DMS79 treated with DMSO at 0.1 percent for 48 hours (cell line): ENCODE results near the gene RNF112.

Experiments used
- DNase-seq: peaks from one replicate; lab custom pipeline; 2025; lab: John Stamatoyannopoulos, UW

Gene RNF112

DNA sequence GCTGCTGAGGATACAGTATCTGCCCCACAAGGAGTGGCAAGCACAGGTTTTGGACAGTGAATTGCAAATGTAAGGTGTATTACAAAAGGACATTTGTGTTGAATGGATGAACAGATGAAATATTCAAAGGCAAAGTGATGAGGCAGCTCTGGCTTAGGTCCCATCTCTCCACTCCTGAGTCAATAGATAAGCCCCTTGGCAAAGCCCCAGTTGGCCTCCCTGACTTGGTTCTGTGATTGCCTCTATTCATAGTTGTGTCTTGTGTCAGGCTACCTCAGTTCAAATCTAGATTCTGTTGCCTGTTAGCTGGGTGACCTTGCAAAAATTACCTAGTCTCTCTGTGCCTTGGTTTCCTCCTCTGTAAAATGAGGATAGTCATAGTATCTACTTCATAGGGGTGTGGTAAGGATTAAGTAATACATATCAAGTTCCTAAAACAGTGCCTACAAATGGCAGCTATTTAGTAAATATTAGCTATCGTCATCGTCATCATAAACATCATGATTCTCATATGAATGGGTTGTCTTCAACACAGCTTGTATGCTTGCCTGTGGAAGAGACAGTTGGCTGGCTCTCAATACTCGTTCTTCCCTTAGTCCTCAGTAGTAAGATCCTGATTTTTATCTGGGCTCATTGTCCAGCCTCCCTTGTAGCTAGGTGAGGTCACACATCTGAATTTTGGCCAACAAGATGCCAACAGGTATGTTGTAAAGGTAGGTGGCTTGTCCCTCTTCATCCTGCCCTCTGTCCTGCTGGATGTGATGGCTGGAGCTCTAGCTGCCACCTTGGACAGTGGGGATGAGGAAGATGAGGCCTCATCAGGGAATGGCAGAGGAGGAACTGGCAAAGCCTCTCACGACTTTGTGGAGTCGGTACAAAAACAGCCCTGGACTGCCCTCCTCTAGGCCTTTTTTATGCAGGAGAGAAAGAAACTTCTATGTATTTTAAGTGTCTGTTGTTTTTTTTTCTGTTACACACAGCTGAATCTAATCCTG lies 21.9 kb upstream of the RNF112 start:
- no peak for DNase-seq

- DNase-seq, result no peak
These were observed 20.1 kb upstream of the RNF112 start for GRCh38 chr17:19390951-19391350.

GRCh38 chr17:19391432-19391831 lies 19.6 kb upstream of the RNF112 start:
- no peak for DNase-seq

DNA sequence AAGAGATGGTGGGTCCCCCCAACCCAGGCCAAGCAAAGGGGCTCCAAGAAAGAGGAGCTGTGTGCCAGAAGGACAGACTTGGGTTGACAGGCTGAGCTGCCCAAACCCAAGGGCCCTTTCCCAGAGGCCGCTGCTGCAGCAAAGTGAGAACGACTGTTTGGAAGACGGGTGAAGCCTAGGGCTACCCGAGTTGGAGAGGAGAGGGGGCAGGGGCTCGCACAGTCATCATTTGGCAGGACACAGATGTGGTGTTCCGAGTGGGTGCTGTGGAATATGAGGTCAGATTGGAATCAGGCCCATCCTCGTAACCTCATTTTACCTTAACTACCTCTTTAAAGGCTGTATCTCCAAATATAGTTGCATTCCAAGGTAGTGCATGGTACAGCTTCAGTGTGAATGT lies 18.7 kb upstream of the RNF112 start:
- no peak for DNase-seq

- DNase-seq, result no peak
These were observed 13.4 kb upstream of the RNF112 start for GRCh38 chr17:19397556-19398041.

DNA sequence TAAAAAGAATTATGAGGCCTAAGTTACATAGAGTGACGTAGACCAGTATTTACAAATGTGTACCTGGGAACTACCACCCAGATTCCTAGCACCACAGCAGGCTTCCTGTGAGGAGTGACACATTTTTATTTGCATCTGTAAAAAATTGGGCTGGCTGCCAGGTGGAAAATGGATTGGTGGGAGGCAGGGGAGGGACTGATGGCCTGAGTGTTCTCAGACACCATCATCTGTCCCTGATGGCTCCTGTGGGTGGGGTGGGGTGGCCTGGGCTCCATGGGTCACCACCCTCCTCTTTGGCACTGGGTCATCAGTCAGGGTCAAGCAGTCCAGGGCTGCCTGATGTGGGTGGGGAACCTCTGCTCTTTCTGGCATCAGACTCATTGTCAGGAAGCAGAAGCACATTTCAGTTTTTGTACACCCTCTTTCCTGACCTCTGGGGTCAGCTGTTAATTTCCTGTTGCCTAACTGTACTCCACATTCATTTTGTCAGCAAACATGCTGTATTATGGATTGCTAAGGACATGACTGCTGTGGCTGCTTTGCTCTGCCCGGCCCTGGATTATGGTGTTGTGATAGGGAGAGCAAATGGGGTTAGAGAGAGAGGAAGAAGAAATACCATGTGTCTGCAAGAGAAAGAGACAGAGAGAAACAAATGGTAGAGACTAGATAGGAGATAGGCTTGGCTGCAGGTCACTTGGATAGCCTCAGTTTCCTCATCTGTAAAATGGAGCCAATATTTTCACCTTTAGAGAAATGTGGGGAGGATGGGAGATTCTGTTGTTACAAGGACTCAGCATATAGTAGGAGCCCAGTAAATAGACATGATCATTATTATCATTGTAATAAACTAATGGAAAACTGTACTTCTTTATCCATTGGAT lies 12.5 kb upstream of the RNF112 start:
- peak; percentile 0 for DNase-seq

DNA sequence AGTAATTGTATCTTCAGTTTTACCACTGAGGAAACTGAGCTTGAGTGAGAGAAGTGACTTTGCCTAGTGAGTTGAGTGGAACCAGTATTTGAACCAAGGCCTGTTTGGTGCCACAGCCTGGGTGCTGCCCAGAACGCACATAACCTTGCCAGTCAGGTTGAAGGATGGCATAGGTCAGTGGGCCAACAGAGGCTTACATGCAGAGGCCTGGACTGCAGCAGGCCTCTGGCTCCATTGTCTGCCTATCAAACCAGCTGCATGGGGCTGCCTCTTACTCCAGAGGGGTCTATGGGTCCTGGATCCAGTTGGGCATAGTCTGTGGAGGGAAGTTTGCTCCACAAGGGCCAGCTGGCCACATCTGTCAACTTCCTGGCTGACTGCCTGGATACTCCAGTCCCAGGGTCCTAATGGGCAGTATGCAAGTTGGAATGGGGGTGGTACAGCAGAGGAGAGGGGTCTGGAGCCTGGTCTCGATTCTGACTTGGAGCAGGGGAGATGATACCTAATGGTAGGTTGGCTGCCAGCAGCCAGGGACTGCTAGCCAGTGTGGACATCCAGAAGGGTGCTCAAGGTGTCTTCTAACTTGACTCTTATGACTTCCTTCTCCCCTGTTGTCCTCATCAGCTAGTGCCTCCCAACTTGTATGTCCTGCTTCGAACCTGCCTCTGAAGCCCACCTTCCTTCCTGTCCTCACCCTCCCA lies 11.1 kb upstream of the RNF112 start:
- DNase-seq, result no peak

GRCh38 chr17:19401321-19402010 lies 9.6 kb upstream of the RNF112 start:
- no peak for DNase-seq

- DNase-seq, result no peak
These were observed 8.9 kb upstream of the RNF112 start for GRCh38 chr17:19402171-19402570.

DNA sequence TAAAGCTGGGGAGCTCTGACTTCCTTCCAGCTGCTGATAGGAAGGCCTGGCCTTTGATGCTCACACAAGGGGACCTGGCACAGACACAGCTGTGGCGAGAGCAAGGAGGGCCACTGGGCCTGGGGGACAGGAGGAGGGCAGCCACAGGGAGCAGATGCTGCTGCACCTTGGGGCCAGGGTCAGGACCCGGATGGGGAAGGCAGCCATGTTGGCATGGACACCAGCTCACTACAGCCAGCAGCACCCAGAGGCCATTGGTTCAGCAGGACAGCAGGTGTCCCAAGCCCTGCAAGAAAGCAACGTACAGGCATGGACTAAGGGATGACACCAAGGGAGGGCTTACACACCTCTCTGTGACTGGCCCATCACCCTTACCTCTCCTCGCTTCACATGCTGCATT lies 8.0 kb upstream of the RNF112 start:
- DNase-seq, result no peak

GRCh38 chr17:19404264-19404663 lies 6.8 kb upstream of the RNF112 start:
- DNase-seq, result no peak

DNA sequence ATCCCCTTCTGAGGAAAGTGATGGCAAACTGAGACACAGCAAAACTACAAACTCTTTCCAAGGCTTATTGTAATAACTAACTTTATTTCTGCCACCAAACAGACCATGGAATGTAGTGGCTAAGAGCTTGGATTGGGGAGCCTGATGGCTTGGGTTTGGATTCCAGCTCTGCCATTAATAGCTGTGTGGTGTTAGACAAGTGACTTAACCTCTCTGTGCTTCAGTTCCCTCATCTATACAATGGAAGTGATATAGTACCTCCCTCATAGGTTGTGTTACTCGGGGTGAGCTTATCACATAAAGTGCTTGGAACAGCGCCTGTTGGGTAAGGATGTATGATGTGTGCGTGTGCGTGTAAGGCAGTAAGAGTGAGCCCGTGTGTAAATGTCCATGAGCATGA lies 5.9 kb upstream of the RNF112 start:
- DNase-seq, result no peak

DNA sequence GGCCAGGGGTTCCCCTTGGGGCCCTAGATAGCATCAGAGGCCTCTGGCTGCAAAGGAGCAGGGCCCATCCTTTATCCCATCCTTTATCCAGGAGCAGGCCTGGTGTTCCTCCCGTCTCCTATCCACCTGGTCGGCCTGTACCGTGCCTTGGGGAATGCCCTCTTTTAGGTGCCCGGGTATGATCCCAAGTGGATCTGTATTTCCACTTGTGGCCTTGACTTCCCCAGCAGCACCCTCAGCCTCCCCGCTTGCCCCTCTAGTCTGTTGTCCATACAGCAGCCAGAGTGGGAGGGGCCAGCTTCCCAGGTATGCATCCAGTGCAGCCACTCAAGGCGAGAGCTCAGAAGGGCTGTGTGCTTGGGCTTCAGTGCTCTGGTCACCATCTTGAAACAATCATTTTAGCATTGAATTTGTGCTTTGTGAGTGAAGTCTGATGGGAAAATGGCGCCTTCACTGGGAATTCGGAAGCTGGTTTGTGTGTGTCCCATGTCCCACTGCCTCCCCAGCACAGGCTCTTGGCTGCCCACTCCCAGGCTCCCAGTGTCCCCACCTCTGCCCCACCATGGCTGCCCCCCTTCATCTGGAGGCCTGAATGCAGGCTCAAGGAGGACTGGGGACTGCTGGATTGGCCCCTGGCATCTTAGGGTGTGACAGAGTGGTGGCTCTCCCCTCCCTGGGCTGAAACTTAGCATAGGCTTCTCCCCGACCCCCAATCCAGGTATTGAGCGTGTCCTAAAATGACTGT lies 3.3 kb upstream of the RNF112 start:
- no peak for DNase-seq

DNA sequence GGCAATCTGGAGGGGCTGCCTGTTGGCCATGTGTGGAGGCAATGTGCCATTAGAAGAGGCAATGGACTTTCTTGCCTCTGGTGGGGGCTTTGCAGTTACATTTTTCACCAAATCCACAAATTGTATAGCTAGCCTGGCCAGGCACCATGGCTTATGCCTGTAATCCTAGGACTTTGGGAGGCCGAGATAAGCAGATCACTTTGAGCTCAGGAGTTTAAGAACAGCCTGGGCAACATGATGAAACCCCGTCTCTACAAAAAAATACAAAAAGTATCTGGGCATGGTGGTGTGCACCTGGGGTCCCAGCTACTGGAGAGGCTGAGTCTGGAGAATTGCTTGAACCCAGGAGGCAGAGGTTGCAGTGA lies 2.7 kb upstream of the RNF112 start:
- DNase-seq, result no peak

GRCh38 chr17:19409066-19409465 lies 2.0 kb upstream of the RNF112 start:
- DNase-seq, result no peak

- DNase-seq, result no peak
These were observed 1.5 kb upstream of the RNF112 start for GRCh38 chr17:19409509-19409908.

- no peak for DNase-seq
These were observed 941 bp upstream of the RNF112 start for GRCh38 chr17:19410091-19410490.

GRCh38 chr17:19411631-19412030 lies 599 bp downstream of the RNF112 start:
- DNase-seq, result no peak

- DNase-seq, result no peak
These were observed 1.5 kb downstream of the RNF112 start for GRCh38 chr17:19412510-19412909.

DNA sequence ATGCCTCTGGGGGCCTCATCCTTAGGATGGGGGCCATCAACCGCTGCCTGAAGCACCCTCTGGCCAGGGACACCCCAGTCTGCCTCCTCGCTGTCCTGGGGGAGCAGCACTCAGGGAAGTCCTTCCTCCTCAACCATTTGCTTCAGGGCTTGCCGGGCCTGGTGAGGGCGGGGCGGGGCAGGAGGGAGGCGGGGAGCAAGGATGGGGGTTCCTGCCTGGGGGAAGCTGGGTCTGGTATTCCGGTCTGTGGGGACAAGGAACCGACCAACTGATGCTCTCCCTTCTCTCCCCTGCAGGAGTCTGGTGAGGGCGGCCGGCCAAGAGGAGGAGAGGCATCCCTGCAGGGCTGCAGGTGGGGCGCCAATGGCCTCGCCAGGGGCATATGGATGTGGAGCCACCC lies 2.0 kb downstream of the RNF112 start:
- DNase-seq, result no peak

DNA sequence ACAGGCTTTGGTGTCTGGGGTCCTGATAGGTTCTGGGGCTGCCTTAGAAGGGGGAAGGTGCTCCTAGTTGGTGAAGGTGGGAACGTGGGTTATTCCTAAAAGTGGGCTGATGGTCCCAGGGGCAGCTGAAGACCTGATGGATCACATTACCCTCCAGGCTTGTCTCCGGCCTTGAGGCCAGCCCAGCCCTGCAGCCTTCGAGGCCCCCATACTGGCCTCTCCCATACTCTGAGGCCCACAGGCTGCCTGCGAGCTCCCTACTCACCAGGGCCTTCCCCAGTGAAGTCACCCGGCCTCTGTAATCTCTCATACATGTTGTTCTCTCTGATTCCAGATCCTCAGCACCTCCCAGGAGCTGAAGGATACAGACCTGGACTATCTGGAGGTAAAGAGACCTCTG lies 2.7 kb downstream of the RNF112 start:
- DNase-seq, result no peak
